HEK293T (cell line): ENCODE measurements around the gene MFAP4.

Experiments
- BHLHE40 ChIP-seq: fragments of 450-650 bp; IDR thresholded peaks from 2 replicates; pipeline ENCODE4 v1.6.1; 2016; ENCODE audit warnings: mild to moderate bottlenecking, moderate library complexity, borderline replicate concordance
- ELF4 ChIP-seq: fragments of 450-650 bp; IDR thresholded peaks from 2 replicates; pipeline ENCODE4 v1.6.1; 2017; ENCODE audit warnings: antibody characterized with exemption

DNA sequence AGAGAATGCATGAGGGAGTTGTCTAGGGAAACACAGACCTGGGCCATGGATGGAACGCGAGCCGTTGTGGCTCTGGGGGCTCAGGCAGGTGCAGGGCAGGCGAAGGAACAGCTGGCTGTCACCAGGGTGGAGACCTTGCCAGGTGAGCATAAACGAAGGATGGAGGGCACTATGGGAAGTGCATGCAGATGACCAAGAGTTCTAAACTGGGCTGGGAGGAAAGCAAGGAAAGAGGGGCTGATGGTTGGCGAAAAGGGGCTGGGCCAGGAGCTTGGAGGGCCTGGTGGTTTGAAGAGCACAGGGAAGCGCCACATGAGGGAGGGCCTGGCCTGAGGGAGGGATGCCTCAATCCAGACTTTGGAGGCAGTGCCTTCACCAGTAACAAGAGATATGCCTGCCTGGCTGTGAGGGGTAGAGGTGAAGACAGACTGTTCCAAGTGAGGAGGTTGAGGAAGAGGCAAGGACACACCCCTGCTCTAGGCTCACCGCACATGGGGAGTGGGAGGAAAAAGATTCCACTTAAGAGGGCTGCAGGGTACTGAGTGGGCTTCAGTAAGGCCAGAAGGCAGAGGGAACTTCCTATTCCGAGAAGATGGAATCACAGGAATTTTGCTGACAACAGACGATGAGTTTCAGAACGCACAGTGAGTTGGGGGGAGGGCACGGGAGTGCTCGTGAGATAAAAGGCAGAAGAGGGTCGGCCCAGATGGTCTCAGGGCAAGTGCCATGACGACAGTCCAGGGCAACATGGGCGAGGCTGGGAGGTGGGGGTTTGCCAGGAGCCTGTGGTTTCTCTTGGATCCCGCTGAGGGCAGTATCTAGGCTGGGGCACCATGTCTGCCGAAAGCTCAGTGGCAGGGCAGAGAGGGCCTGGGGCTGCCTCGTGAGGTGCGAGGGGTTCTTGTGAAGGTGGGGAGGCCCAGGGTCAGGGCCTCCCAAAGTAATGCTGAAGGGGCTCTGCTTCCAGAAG lies 45.1 kb downstream of the MFAP4 start:
- no peak for TF ChIP-seq ELF4
- no peak for TF ChIP-seq BHLHE40
